Sigmoid colon (tissue), 4 donors: ENCODE measurements around the gene PRTFDC1.

Experiments used
- CTCF ChIP-seq, 4 experiments: fragments of 450-650 bp in 3 of 4; fragments of 200-600 bp in 1 of 4; IDR thresholded peaks; one replicate each; pipeline ENCODE4 v1.5.1; 2016 to 2019; ENCODE audit warnings: antibody characterized with exemption in 4 of 4, mild to moderate bottlenecking in 3 of 4, moderate library complexity in 2 of 4
- EP300 ChIP-seq, 4 donors: sonication (generic); formaldehyde crosslinking; IDR thresholded peaks; one replicate each; pipeline ENCODE4 v1.6.1; 2017; ENCODE audit warnings: antibody characterized with exemption in 4 of 4
- POLR2AphosphoS5 ChIP-seq, 4 donors: sonication (generic); formaldehyde crosslinking; IDR thresholded peaks; one replicate each; pipeline ENCODE4 v1.6.1; 2017; ENCODE audit warnings: antibody characterized with exemption in 4 of 4

GRCh38 chr10:24824536-24824935 lies 127.9 kb downstream of the PRTFDC1 start:
- TF ChIP-seq CTCF (IDR thresholded peaks at IDR 0.05) (no peak), POLR2AphosphoS5 (IDR thresholded peaks at IDR 0.05) (no peak), EP300 (IDR thresholded peaks at IDR 0.05) (no peak)
